ENCODE results near the gene KIAA0319L.

Gene KIAA0319L

GRCh38 chr1:35535243-35535642 is 22.0 kb downstream of the KIAA0319L start:
- no peak for DNase-seq

GRCh38 chr1:35533586-35533985 is 23.6 kb downstream of the KIAA0319L start:
- DNase-seq = no peak

- no peak for DNase-seq
These were observed 24.5 kb downstream of the KIAA0319L start for GRCh38 chr1:35532497-35533223.

DNA sequence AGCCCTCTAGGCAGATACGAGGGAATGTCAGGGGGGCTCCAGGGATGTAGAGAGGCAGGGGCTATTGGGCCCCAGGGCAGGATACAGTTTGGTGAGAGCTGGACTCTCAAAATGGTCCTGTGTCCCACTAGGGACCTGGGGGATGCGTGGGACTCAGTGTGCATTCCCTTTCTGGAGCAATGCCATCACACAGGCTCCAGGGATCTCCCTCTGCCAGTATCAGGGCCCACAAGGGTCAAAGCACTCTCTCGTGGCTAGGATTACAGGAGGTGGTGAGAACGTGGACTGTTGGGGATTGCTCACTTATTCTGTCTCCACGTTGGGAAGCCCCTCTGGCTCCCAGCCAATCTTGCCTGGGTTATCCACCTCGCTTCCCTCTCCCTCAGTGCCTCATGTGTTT is 25.8 kb downstream of the KIAA0319L start:
- no peak for DNase-seq

DNA sequence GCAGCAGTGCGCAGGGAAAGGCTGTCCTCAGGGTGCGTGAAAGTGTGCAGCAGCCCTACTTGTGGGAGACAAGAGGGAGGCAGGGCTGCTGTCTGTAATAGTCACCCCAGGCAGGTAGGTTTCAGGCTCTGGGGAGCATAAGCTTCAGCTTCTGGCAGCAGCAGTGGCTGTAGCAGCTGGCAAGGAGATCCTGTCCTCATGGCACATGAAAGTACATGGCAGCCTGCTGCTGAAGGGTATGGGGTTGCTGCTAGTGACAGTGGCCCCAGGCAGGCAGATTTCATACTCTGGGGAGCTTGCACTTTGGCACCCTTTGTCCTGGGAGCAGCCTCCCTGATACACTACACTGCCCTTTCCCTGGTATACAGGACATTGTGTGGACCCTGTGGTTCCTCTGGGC is 26.3 kb downstream of the KIAA0319L start:
- DNase-seq = no peak

DNA sequence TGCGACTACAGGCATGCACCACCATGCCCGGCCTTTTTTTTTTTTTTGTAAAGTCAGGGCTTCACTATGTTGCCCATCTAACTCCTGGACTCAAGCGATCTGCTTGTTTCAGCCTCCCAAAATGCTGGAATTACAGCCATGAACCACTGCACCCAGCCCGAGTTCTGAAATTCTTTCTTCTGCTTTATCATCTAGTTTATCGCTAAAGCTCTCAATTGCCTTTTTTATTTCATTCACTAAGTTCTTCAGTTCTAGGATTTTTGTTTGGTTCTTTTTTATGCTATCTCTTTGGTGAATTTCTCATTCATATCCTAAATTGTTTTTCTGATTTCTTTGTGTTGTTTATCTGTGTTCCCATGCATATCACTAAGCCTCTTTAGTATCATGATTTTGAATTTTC is 27.0 kb downstream of the KIAA0319L start:
- DNase-seq = no peak

DNA sequence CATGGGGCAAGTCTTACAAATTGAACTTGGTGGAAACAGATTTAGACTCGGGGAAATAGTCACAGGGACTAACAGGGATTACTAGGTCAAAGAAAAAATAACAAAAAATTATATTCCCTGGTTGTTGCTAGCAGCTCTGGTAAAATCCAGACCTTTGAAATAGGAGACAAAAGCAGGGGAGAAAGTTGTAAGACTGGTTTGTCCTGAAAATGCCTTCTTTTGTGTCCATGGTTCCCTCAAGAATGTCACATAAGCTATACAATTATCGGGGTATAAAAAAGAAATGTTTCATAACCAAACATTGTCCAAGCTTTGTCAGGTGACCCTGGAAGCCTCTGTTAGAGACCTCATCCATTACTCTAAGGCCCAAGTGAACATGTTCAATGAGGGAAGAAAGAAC is 33.1 kb downstream of the KIAA0319L start:
- no peak for DNase-seq

DNA sequence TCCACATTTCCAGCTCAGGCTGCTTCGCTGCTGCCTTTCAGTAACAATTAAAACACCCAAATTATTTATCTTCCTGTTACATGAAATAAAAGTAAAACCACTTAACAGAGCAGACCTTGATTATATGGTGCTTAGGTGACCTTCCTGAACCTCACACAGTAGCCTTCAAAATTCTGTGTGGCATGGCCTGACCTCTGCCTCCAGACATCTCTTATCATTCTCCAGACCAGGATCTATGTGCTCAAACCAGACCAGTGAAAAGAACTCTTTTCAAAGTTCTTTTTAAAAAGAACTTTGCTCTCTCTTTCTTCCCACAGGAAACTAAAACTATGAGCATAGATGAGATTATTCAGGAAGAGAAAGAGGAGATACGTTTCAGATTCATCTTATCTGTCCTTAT is 37.8 kb downstream of the KIAA0319L start:
- no peak for DNase-seq

DNA sequence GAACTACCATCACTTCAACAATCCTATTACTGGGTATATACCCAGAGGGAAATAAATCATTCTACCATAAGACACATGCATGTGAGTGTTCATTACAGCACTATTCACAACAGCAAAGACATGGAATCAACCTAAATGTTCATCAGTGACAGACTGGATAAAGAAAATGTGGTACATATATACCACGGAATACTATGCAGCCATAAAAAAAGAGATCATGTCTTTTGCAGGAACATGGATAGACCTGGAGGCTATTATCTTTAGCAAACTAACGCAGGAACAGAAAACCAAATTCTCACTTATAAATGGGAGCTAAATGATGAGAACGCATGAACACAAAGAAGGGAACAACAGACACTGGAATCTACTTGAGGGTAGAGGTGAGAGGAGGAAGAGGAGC is 39.0 kb downstream of the KIAA0319L start:
- DNase-seq = no peak

GRCh38 chr1:35511305-35511704 is 45.9 kb downstream of the KIAA0319L start:
- DNase-seq = no peak

DNA sequence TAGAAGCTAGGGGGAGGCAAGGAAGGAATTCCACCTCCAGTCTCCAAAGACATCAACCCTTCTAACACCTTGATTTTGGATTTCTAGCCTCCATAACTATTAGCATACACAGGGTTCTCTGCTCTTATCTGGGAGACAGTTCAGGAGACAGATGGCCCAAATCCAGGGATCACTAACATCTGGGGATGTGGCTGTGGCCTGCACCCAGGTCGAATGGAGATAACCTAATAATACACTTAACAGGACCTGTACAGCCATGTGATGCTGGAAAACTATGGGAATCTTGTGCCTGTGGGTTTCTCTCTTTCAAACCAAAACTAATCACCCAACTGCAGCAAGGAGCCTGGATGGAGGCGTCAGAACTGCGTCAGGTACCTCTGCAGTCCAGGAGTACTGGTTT is 47.6 kb downstream of the KIAA0319L start:
- DNase-seq = no peak

DNA sequence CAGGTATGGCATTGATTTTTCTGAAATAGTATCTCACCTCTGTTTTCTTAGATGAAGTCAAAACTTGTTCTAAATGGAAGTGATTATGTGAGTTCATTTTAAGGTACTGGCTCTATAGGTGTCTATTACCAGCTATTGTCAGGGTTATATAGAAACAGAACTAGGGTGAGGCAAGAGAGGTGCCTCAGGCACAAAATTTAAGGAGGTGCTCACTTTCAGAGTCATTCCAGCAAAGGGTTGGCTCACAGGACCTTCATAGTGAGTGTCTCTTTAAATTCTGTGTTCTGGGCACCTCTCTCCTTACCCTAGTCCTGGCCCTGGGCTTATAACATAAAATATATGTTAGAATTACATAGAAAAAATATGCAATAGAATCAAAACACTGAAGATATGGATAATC is 49.3 kb downstream of the KIAA0319L start:
- DNase-seq = no peak

DNA sequence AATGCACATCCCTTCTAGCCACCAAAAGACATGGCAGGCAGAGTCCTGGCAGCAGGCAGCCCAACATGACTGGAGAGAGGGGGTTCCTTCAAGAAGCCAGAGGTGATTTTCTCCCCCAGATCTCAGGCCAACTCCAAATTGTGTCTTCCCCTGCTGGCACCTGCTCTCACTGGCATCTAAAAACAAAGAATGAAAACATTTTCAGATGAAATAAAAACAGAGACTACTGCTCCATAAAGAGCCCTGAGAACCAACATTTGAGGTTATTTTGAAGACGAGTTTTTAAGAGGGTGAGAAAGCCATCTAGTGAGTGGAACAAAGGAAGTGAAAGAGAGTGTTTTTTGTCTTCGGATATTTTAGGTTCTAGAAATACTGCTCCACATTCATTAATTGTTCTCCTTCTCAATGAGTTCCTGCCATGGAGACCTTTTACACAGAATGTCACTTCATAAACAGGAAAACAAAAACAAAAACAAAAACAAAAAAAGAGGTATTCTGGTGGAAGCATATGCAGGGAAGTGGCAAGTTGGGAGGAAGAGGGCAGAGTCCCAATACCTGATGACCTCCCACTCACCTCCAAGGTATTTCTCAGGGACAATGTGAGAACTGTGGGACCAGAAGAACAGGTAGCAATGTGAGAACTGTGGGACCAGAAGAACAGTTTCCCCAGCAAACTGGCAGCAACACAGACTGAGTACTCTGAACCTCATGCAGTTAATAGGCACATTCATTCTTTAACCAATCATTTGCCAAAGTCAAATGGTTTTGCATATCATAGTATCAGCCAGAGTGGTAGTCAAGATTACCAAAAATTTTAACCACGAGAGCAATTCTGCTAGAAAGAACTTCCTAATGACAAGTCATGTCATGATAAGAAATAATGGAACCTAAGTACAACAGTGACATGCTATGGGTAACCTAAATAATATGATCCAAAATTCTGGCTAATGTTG is 50.0 kb downstream of the KIAA0319L start:
- DNase-seq = no peak

GRCh38 chr1:35505911-35506798 is 51.0 kb downstream of the KIAA0319L start:
- DNase-seq = no peak

DNA sequence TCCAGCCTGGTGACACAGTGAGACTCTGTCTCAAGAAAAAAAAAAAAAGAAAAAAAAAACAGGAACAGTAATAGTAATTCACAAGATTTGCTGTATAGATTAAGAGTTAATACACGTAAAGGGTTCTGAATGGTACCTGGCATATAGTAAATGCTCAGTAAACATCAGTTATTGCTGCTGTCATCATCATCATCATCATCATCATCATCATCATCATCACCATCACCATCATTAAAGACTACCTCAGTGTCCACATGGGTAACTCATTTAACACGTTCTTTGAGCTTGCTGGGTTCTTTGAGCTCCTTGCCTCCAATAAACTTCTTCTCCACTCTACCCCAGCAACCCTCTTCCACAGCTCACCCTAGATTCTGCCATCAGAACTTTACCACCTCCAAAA is 55.0 kb downstream of the KIAA0319L start:
- DNase-seq = no peak

- no peak for DNase-seq
These were observed 56.8 kb downstream of the KIAA0319L start for GRCh38 chr1:35500439-35500838.

- DNase-seq = no peak
These were observed 57.5 kb downstream of the KIAA0319L start for GRCh38 chr1:35499652-35500176.

GRCh38 chr1:35499231-35499630 is 58.0 kb downstream of the KIAA0319L start:
- no peak for DNase-seq

DNA sequence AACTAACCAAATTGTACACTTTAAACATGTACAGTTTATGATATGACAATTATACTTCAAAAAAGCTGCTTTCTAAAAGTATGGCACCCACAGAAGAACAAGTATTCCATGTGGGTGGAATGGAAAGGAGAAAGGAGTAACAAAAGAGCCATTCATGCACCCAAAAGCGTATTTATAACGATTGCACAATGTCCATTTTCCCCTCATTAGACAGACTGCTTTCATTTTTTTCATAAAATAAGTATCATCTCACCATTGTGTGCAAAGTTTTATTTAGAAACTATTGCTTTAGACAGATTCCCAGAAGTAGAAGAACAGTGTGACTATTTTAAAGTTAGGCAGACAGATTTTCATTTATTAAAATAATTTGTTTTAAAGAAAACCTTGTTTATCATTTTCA is 59.6 kb downstream of the KIAA0319L start:
- no peak for DNase-seq

GRCh38 chr1:35490250-35490649 is 67.0 kb downstream of the KIAA0319L start:
- DNase-seq = no peak

GRCh38 chr1:35488336-35488735 is 68.9 kb downstream of the KIAA0319L start:
- DNase-seq = no peak

- DNase-seq = no peak
These were observed 70.3 kb downstream of the KIAA0319L start for GRCh38 chr1:35486858-35487408.

GRCh38 chr1:35481229-35481628 is 76.0 kb downstream of the KIAA0319L start:
- no peak for DNase-seq

Measured in activated CD4-positive, CD25-positive, alpha-beta regulatory T cell treated with anti-CD3 and anti-CD28 coated beads, Interleukin-2, amount 50 U/mL, for 72 hours (primary cell).